AG08396 (cell line): Measurements from ENCODE around the gene NGFR.

Source experiments
- DNase-seq: peaks from one replicate; pipeline ENCODE4 v3.0.0; 2012; ENCODE audit warnings: low spot score, mixed read lengths

Gene NGFR, protein sequence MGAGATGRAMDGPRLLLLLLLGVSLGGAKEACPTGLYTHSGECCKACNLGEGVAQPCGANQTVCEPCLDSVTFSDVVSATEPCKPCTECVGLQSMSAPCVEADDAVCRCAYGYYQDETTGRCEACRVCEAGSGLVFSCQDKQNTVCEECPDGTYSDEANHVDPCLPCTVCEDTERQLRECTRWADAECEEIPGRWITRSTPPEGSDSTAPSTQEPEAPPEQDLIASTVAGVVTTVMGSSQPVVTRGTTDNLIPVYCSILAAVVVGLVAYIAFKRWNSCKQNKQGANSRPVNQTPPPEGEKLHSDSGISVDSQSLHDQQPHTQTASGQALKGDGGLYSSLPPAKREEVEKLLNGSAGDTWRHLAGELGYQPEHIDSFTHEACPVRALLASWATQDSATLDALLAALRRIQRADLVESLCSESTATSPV

DNA sequence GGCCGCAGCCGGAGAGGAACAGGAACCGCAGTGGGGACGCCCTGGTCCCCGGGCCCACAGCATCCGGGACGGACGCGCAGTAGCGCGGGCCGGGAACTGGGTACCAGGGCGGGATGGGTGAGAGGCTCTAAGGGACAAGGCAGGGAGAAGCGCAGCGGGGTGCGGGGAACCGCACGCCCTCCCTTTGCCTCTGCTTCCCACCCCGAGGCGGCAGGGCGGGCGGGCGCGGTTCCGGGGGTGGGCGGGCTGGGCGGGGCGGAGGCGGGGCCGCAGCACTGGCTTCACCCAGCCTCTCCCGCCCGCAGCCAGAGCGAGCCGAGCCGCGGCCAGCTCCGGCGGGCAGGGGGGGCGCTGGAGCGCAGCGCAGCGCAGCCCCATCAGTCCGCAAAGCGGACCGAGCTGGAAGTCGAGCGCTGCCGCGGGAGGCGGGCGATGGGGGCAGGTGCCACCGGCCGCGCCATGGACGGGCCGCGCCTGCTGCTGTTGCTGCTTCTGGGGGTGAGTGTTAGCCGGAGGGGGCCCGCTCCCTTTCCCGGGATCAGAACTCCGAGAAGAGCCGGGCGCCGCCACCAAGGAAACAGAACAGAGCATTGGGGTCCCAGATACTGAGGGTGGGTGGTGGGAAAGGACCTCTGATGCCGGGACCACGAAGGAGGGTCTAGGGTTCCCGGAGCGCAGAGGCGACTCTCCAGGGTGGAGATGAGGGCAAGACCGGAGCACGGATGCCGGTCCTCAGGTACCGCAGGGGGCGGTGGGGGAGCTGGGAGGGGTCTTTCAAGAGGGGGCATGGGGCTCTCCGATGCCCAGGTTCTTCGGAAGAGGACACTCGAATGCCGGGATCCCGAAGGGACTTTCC lies at the start of gene NGFR:
Gene NGFR, plus strand, starts transcription at position 308 of the 856 bp plus-strand sequence. Its CDS starts 125 bp downstream, at position 433.
- DNase-seq, result peak; percentile 79

GRCh38 chr17:49445591-49445990 lies 49.5 kb upstream of the NGFR start:
- no peak for DNase-seq

DNA sequence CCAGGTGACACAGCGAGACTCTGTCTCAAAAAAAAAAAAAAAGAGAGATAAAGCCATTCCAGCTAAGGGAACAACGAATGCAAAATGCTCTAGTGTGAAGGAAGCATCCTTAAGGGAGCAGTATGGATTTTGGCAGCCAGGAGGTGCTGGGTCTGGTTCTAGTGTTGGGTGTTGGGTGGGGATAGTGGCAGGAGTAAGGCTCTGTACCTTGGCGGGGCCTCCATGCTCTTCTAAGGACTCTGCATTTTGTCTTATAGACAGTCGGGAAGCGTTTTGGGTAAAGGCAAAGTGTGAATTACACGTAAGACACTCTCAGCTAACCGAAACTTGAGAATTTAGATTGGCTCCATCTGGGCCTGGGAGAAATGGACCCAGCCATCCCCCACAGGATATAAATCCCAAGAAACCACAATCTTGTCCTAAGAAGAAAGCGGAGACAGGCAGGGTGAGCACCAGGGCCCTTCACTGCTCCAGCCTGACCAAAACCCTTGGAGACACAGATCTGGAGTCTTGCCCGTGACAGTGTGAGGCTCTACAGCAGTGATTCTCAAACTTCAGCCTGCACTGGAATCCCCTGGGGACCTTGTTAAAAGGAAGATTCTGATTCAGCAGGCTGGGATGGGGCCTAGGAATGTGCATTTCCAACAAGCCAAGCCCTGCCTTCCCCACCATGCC lies 47.3 kb upstream of the NGFR start:
- DNase-seq, result no peak

DNA sequence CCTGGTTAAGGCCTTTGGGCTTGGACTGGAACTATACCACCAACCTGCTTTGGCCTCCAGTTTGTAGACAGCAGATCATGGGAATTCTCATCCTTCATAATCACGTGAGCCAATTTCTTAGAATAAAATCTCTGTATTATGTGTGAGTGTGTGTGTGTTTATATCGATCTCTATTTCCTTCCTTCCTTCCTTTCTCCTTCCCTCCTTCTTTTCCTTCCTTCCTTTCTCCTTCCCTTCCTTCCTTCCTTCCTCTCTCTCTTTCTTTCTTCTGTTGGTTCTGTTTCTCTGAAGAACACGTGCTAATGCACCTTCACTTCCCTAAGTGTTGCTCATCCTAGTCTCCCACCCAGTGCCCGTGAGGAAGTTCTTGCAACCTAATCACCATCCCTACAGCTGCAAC lies 44.9 kb upstream of the NGFR start:
- no peak for DNase-seq

DNA sequence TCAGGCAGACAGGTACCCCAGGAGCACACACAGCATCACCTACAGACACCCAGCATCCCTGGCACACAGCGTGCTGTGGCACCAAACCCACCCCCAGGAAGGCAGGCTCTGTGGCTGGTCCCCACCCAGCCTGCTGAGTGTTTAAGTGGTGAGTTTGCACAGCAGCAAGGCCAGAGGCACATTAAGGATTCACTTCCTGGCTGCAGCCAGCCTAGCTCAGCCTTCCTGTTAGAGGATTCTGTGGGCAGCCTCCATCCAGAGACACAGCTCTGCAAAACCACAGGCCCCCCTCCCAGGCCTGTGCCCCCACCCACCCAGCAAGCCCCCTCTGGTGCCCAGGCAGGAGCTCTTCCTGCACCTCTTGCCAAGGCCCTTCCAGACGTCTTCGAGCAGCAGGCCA lies 44.4 kb upstream of the NGFR start:
- DNase-seq, result no peak

- DNase-seq, result no peak
Measured at GRCh38 chr17:49452201-49452600, 42.9 kb upstream of the NGFR start.

DNA sequence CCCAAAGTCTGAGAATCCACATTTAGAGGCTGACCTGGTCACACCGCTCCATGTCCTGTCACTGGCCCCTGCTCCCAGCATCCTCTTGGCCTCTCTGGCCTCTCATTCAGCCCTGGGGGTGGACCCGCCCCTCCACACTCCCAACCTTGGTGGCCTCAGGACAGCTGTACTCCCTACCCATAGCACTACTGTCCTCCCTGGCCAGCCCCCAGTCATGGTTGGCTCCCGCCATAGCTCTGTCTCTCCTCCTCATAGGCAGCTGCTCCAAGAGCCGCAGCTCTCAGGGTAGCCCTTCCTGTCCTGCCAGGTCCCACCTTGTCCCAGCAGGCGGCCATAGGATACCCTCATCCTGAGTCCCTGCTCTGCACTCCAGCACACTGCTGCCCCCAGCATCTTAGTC lies 42.4 kb upstream of the NGFR start:
- no peak for DNase-seq

DNA sequence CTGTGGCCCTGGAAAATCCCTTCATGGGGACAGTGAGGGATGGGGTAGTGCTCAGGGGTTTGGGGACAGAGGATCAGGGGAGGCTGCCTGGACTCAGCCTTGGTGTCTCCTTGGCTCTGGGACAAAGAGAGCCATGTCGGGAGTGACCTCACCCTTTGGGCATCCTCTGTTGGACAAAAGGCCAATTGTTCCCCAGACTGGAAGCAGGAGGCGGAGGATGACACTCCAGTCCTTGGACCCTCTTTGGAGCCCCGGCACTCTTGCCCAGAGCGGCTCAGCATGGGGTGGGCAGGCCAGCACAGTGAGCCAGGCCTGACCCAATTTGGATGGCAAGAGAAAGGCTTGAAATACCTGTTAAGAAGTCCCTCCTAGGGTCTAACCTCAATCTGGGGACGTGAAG lies 41.0 kb upstream of the NGFR start:
- DNase-seq, result peak; percentile 38

GRCh38 chr17:49455272-49455861 lies 39.7 kb upstream of the NGFR start:
- no peak for DNase-seq

DNA sequence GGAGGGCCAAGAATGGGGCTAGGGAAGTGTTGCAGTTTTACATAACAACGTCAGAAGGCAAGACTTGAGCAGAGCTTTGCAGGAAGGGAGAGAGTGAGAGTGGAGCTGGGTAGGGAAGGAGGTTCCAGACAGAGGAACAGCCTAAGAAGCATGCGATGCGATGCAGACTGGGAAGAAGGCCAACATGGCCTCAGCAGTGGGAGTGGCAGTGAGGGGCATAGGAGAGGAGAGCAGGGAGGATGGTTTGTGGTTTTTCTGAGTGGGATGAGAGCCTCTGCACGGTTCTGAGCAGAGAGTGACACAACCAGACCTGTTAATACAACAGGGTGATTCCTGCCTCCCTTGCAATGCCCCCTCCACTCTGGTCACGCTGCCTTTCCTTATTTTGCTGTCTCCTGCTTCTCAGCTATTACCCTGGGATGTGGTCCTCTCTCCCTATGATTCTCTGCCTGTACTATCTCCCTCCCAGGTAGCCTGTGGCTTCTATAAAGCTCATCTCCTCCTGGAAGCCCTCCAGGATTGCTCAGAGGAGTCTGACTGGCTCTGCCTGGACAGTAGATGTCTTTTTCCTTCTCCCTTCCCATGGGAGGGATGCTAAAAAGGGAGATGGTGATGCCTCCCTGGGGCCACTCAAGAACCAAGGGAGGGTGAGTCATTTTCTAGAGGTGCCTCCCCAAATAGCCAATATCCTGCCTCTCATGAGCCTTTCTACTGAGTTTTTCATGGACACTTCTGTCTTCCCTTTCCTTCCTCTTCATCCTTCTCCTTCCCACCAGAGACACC lies 38.7 kb upstream of the NGFR start:
- DNase-seq, result peak; percentile 79

DNA sequence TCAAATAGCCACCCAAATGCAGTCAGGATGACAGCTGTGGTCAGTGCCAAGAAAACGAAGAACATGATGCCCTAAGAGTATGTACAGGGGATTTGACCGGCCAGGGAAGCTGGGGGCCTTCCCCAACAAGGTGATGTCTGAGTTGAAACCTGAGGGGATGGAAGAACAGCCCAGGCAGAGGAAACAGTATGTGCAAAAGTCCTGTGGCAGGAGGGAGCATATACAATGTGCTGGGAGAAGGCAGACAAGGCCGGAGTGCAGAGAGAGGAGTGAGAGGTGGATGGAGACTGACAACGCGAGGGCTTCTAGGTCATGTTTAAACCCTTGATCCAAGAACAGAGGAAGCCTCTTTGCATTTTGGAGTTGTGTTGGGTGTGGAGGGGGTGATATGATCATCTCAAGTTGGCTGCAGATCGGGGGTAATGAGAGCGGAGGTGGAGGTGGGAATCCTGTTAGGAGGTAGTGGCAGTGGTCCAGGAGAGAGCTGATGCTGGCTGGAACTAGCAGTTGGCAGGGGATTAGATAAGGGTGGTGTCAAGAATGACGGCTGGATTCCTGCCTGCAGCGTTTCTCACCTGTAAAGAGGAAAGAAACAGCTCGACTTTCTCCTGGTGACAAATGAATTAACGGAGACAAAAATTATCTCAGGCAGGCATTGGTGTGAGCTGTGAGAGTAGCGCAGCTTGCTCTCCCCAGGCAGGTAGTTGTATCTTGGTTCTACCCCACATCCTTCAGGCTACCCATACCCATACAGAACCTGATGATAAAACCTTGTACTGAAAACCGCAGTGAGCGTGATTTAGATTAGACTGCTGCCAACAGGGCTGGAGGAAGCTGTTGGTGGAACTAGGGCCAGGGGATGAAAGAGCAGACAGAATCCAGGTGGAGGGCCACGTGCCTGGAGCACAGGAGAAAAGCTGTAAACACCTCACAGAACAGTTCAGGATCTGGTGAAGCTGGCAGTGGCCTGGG lies 37.2 kb upstream of the NGFR start:
- DNase-seq, result no peak

DNA sequence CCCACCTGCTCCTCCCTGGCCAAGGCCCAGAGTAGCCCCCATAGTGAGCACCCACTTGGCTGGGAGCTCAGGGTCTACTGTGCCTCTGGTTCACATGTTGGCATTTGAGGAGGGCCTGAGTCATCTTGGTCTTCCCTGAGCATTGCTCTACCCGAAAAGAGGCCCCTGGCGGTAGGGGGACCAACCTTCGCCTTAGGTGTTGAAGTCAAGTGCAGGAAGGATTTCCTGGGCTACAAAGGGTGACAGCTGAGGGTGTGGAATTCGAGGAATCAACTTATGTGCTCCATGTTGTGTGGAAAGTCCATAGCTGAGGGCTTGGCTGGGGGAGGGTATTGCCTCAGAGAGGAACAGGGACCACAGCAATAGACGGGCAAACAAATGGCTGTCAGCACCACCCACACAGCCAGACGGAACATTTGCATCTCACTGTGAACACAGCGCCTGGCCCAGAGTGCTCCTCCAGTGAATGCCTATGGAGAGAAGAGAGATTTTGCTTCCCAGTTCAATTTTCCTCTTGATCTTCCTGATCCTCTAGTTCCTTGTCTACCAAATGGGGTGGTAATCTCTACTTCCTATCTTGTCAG lies 35.6 kb upstream of the NGFR start:
- DNase-seq, result no peak

- DNase-seq, result no peak
Measured at GRCh38 chr17:49460401-49460800, 34.7 kb upstream of the NGFR start.

DNA sequence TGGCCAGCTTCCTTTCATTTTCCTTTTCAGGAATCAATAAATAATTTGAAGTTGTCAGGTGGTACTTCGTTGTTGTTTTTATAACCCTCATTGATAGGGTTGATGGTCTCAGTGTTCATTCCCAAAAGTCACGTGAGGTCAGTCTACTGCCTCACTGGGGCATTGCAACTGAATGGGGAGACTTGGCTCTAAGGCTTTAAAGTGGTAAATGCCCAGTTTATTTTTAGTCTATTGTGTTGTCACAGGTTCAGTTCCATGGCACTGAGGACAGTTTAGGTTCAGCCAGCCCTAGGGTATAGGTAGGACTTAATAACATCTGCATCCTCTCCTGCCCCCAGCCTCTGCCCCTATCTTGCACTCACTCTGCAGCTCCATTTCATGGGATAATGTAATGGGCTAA lies 33.5 kb upstream of the NGFR start:
- DNase-seq, result no peak

DNA sequence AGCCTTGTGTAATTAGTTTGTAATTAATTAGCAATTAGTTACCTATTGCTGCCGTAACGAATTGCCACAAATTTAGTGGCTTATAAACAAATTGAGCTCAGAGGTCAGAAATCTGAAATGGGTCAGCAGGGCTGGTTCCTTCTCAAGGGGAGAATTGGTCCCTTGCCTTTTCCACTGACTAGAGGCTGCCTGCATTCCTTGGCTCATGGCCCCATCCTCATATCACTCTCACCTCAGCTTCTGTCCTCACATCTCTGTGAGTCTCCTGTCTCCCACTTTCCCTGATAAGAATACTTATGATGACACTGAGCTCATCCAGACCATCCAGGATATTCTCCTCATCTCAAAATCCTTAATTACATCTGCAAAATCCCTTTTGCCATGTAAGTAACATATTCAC lies 31.0 kb upstream of the NGFR start:
- no peak for DNase-seq

DNA sequence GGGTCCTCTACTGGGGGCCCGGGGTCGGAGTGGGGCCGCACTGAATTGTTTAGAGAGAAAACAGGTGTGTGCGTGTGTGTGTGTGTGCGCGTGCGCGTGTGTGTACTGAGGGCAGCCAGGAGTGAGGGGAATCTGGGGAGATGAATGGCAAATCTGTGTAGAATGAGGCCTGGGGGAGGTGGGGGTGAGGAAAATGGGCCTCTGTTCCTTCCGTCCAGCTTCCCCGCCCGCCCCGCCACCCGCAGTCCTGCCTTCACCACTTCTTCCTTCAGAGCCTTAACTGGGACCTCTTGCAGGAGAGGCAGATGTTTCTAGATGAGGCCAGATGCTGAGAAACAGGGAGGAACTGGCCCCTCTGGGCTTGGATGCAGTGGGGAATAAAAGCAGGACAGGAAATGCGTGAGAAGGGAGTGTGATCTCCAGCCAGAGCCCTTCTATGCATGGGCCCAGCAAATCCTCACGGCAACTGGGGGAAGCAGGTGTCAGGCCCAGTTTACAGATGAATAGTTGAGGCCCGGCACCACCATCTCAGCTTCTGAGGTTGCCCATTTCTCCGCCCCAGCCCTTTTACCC lies 29.7 kb upstream of the NGFR start:
- no peak for DNase-seq

DNA sequence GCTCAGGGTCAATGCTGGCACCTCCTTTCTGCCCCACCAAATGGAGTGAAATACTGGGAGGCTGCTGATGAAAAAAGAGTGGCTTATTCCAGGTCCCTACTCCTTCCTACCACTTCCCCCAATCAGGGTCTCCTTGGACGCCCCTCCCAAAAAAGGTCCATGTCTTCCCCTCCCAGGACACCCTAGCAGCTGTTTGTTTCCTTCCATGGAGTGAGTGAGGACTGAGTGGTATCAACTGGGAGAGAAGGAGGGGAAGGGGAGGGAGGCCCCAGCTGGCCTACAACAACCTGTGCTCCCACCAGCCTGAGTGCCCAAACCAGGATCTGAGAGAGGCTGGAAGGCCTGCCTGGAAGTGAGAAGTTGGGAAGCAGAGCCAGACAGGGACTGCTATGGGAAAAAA lies 28.7 kb upstream of the NGFR start:
- DNase-seq, result no peak

DNA sequence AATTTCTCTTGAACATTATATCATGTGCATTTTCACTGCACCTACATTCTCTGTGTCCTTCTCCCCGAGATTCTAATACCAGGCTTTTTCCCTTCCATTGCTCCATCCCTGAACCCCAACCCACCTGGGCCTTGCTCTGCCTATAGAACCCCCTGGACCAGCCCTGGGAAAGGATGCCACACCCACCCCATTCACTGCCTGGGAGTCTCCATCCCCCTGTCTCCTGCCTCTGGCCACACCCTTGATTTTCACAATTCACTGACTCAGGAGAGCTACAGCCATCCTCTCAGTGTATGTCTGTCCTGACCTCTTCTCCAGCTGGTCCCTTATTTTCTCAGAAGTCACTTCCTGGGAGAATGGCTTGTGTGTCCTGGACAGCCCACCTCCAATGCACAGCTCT lies 27.9 kb upstream of the NGFR start:
- DNase-seq, result no peak

- DNase-seq, result no peak
Measured at GRCh38 chr17:49468811-49469385, 26.2 kb upstream of the NGFR start.
